ENCODE measurements around the gene OSBPL5.

- TF ChIP-seq POLR2AphosphoS5 (IDR thresholded peaks at IDR 0.05) (no peak), CTCF (IDR thresholded peaks at IDR 0.05) (no peak)
Measured at GRCh38 chr11:3155691-3156258, 9.3 kb downstream of the OSBPL5 start.
